Mucosa of stomach (tissue), 1 donor: ENCODE results near the gene RNF180.

Experiments
- H3K27me3 ChIP-seq: one replicate; pipeline ENCODE4 v1.7.0; 2013; ENCODE audit warnings: mild to moderate bottlenecking, low read length; ENCODE audit not compliant: control insufficient read depth, insufficient read depth
- H3K36me3 ChIP-seq: one replicate; pipeline ENCODE4 v1.7.0; 2013; ENCODE audit warnings: low read length; ENCODE audit not compliant: control insufficient read depth, insufficient read depth
- H3K4me1 ChIP-seq: one replicate; pipeline ENCODE4 v1.7.0; 2013; ENCODE audit warnings: mild to moderate bottlenecking, low read length; ENCODE audit not compliant: control insufficient read depth, insufficient read depth
- H3K4me3 ChIP-seq: one replicate; pipeline ENCODE4 v1.7.0; 2013; ENCODE audit warnings: low read length
- H3K9ac ChIP-seq: one replicate; pipeline ENCODE4 v1.7.0; 2013; ENCODE audit warnings: mild to moderate bottlenecking, low read length, moderate library complexity
- H3K9me3 ChIP-seq: one replicate; pipeline ENCODE4 v1.7.0; 2013; ENCODE audit warnings: mild to moderate bottlenecking, low read length, moderate library complexity; ENCODE audit not compliant: control insufficient read depth
- donor health status: Pancreatic carcinoma.

RNF180 gene

GRCh38 chr5:64165500-64166200 lies at the start of gene RNF180:
Gene RNF180 (plus strand): TSS chr5:64165843. CDS start chr5:64200808, 34,965 bp downstream.
- Histone ChIP-seq H3K9ac (peak within 1 kb of the TSS; percentile 64), H3K4me1 (no peaks in the 10 kb centered on the region), H3K27me3 (peaks cover 25% of the 10 kb centered on the region)

GRCh38 chr5:64125521-64125920 lies 40.1 kb upstream of the RNF180 start:
- no peaks in the 10 kb centered on the region for H3K27me3 ChIP-seq
- no peak overlapping the region for H3K9ac ChIP-seq
- H3K4me1 ChIP-seq, result no peaks in the 10 kb centered on the region
- H3K36me3 ChIP-seq, result no peaks in the 10 kb centered on the region
- no peaks in the 10 kb centered on the region for H3K9me3 ChIP-seq
- no peak overlapping the region for H3K4me3 ChIP-seq

More at GRCh38 chr5:64165500-64166200, at the start of gene RNF180:
- no peaks in the 10 kb centered on the region for H3K9me3 ChIP-seq
- peak within 1 kb of the TSS; percentile 67 for H3K4me3 ChIP-seq
- no peaks in the 10 kb centered on the region for H3K36me3 ChIP-seq

DNA sequence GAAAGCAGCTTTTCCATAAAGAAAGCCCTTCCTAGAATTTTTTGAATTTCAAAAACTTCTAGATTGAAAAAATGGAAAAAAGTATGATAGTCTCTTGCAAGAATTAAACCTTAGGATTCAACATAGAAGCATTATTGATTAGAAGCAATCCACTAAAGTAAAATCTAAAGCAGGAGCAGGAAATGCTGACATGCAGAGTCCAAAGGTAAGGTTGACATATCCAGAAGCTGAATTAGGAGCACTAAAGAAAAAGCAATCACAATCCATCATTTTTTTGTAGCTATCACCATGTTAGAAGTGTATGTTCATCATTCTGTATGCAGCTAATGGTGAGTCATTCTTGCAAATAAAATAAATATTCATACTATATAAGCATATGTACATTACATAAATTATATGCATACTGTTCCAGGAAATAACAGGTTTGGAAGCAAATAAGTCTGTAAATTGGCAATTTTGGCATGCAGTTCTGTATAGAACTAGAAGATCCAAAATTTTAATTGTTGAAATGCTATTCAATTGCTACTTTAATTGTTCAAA lies 39.4 kb upstream of the RNF180 start:
- Histone ChIP-seq H3K27me3 (no peaks in the 10 kb centered on the region), H3K36me3 (no peaks in the 10 kb centered on the region), H3K9me3 (no peaks in the 10 kb centered on the region), H3K9ac (no peak overlapping the region), H3K4me3 (no peak overlapping the region), H3K4me1 (no peaks in the 10 kb centered on the region)

DNA sequence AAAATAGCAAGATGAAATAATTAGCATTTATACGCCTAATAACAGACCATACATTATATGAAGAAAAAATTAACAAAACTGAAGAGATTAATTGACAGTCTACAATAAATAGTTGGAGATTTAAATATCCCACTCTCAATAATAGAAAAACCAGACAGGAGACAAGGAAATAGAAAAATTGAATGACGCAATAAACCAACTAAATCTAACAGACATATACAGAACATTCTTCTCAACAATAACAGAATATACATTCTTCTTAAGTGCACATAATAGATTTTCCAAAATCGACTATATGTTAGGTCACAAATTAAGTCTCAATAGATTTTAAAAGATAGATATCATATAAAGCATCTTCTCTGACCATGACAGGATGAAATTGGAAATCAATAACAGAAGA lies 25.6 kb upstream of the RNF180 start:
- Histone ChIP-seq H3K9ac (no peak overlapping the region), H3K4me1 (no peaks in the 10 kb centered on the region), H3K27me3 (no peaks in the 10 kb centered on the region), H3K36me3 (no peaks in the 10 kb centered on the region), H3K9me3 (no peaks in the 10 kb centered on the region), H3K4me3 (no peak overlapping the region)

- Histone ChIP-seq H3K36me3 (no peaks in the 10 kb centered on the region), H3K9ac (no peak overlapping the region), H3K9me3 (no peaks in the 10 kb centered on the region)
Measured at GRCh38 chr5:64144425-64145215, 21.0 kb upstream of the RNF180 start.

GRCh38 chr5:64145216-64145895 lies 20.3 kb upstream of the RNF180 start:
- no peak overlapping the region for H3K4me3 ChIP-seq

More at GRCh38 chr5:64144425-64145215, 21.0 kb upstream of the RNF180 start:
- H3K27me3 ChIP-seq, result no peaks in the 10 kb centered on the region
- H3K4me3 ChIP-seq, result no peak overlapping the region
- no peaks in the 10 kb centered on the region for H3K4me1 ChIP-seq

DNA sequence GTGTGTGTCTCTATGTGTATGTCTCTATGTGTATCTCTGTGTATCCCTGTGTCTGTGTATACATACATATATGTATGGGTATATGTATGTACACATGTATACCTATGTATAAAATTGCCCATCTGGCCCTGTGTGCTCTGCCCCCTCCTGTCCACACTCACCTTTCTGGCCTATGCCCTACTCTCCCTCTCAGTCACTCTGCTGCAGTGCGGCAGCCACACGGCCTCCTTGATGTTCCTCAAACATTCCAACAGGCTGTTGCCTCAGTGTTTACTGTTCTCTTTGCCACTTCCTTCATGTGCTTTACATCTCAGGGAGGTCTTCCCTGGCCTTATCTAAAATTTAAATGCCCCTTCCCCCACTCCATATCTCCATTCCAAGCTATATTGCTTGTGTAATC lies 18.3 kb upstream of the RNF180 start:
- Histone ChIP-seq H3K9me3 (no peaks in the 10 kb centered on the region), H3K4me1 (no peaks in the 10 kb centered on the region), H3K9ac (no peak overlapping the region), H3K27me3 (no peaks in the 10 kb centered on the region), H3K36me3 (no peaks in the 10 kb centered on the region), H3K4me3 (no peak overlapping the region)

More at GRCh38 chr5:64145216-64145895, 20.3 kb upstream of the RNF180 start:
- no peaks in the 10 kb centered on the region for H3K9me3 ChIP-seq
- no peaks in the 10 kb centered on the region for H3K4me1 ChIP-seq
- H3K9ac ChIP-seq, result no peak overlapping the region
- H3K36me3 ChIP-seq, result no peaks in the 10 kb centered on the region
- no peaks in the 10 kb centered on the region for H3K27me3 ChIP-seq

DNA sequence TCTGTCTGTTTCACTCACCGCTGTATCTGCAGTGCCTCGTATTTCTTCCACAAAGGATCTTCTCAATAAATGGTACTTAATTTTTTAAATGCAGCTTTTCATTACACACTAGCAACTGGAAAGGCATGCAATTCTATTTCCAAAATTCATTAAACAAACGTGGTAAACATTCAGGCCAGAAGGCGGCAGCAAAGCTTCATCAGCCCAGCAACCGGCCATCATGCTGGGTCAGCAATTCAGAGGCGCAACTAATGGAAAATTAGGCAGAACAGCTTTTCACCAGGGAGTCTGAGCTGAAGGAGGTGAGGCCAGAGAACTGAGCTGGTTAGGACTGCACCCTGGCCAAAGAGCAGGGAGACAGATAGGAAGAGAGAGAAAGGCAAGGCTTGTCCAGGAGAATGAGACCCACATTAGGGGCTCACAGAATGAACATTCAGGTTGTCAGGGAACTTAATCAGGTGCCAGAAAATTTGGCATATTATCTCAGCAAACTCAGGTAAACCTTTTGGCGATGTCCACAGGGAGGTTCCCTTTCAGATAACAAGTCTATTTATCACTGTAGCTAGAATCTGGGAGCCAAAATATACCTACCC lies 17.7 kb upstream of the RNF180 start:
- Histone ChIP-seq H3K4me3 (no peak overlapping the region), H3K9ac (no peak overlapping the region), H3K9me3 (no peaks in the 10 kb centered on the region), H3K36me3 (no peaks in the 10 kb centered on the region), H3K27me3 (no peaks in the 10 kb centered on the region), H3K4me1 (no peaks in the 10 kb centered on the region)

- H3K4me3 ChIP-seq, result no peak overlapping the region
- no peaks in the 10 kb centered on the region for H3K4me1 ChIP-seq
- H3K27me3 ChIP-seq, result no peaks in the 10 kb centered on the region
- H3K36me3 ChIP-seq, result no peaks in the 10 kb centered on the region
- no peak overlapping the region for H3K9ac ChIP-seq
- no peaks in the 10 kb centered on the region for H3K9me3 ChIP-seq
Measured at GRCh38 chr5:64149268-64149667, 16.4 kb upstream of the RNF180 start.

- Histone ChIP-seq H3K27me3 (no peaks in the 10 kb centered on the region), H3K4me3 (no peak overlapping the region), H3K9ac (no peak overlapping the region), H3K36me3 (no peaks in the 10 kb centered on the region), H3K9me3 (no peaks in the 10 kb centered on the region), H3K4me1 (no peaks in the 10 kb centered on the region)
Measured at GRCh38 chr5:64149857-64150521, 15.7 kb upstream of the RNF180 start.

- Histone ChIP-seq H3K27me3 (no peaks in the 10 kb centered on the region), H3K9me3 (no peaks in the 10 kb centered on the region), H3K4me1 (no peaks in the 10 kb centered on the region), H3K36me3 (no peaks in the 10 kb centered on the region), H3K4me3 (no peak overlapping the region), H3K9ac (no peak overlapping the region)
Measured at GRCh38 chr5:64156261-64156660, 9.4 kb upstream of the RNF180 start.
